ENCODE measurements around the gene INO80B. TPM values are rescaled to one million over a fixed set of nuclear protein-coding genes. Genes with fewer than 3 reads are reported as not detected.

Gene INO80B
- total RNA-seq, 1 donor from 2014 or later, result 26.6 TPM

DNA sequence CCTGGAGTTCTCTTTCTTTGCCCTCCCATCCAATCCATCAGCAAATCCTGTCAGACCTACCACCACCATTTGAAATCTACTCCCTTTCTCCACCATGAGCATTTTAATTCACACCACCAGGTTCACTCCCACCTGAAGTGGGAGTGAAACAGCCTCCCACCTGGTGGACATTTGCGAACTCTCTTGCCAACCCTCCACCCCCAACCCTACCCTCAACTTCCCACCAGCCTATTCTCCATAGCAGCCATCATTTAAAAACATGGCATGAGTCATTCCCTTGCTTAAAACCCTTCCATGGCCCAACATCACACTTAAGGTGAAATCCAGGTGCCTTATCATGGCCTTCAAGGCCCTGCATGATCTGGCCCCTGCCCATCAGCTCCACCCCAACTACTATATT is 16.6 kb upstream of the INO80B start:
- TF ChIP-seq, protein P1, sequence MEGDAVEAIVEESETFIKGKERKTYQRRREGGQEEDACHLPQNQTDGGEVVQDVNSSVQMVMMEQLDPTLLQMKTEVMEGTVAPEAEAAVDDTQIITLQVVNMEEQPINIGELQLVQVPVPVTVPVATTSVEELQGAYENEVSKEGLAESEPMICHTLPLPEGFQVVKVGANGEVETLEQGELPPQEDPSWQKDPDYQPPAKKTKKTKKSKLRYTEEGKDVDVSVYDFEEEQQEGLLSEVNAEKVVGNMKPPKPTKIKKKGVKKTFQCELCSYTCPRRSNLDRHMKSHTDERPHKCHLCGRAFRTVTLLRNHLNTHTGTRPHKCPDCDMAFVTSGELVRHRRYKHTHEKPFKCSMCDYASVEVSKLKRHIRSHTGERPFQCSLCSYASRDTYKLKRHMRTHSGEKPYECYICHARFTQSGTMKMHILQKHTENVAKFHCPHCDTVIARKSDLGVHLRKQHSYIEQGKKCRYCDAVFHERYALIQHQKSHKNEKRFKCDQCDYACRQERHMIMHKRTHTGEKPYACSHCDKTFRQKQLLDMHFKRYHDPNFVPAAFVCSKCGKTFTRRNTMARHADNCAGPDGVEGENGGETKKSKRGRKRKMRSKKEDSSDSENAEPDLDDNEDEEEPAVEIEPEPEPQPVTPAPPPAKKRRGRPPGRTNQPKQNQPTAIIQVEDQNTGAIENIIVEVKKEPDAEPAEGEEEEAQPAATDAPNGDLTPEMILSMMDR (IDR thresholded peaks at IDR 0.05; ENCODE audit: insufficient read depth, low read length, severe bottlenecking), result no peak
- DNase-seq (ENCODE audit: low read depth) (no peak), FAIRE-seq (no peak)
- H3K36me3 ChIP-seq (ENCODE audit: control insufficient read depth, insufficient read depth, low read length), result peaks cover 2% of the 10 kb centered on the region
- no peak overlapping the region for H3K4me3 ChIP-seq (ENCODE audit: low read depth, low read length)
- no peaks in the 10 kb centered on the region for H3K27me3 ChIP-seq (ENCODE audit: control insufficient read depth, insufficient read depth, low read length)

DNA sequence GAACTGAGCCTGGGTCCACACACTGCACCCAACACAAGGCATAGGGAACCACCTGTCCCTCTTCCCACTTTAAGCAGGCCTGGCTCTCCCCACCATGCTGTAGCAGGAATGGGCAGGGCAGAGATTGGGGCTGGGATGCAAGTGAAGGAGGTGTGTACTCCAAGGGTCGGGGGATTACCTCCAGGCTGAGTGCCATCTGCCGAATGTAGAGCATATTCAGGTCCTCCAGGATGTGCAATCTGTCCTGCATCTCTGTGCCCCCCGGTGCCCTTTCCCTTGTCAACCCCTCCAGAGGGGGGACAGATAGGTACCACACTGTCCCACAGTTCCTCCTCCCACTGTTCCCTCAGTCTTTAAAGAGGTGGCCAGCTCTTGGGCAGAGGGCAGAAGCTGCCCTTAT is 15.5 kb upstream of the INO80B start:
- Histone ChIP-seq H3K4me3 (ENCODE audit: low read depth, low read length) (no peak overlapping the region), H3K36me3 (ENCODE audit: control insufficient read depth, insufficient read depth, low read length) (peaks cover 2% of the 10 kb centered on the region), H3K27me3 (ENCODE audit: control insufficient read depth, insufficient read depth, low read length) (no peaks in the 10 kb centered on the region)
- FAIRE-seq (no peak), DNase-seq (ENCODE audit: low read depth) (no peak)
- TF ChIP-seq, protein P1 (IDR thresholded peaks at IDR 0.05; ENCODE audit: insufficient read depth, low read length, severe bottlenecking), result no peak

DNA sequence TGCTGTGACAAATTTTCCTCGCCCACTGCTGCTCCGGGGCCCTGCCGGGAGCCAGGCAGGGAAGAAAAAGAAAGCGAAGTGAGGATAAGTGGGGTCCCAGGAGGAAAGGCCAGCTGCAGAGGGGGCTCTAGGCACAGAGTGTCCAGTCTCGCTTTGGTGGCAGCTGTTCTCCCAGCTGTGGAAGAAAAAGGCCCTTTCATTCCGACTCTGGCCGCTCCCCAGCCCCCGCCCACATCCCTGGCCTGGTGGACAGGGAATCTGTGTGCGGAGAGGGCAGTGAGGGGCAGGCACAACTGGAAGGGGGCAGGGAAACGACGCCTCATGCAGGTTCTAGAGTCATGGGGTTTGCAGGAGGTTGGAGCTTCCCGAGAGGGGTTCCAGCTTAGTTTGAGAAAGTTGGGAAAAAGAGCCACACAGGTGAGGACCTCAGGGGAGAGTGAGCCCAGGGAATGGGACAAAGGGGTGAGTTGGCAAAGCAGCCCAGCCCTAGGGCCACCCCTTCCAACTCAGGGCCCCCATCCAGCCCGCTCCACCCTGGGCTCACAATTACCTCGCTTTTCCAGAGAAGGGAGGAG is 15.0 kb upstream of the INO80B start:
- Histone ChIP-seq H3K36me3 (ENCODE audit: control insufficient read depth, insufficient read depth, low read length) (peaks cover 2% of the 10 kb centered on the region), H3K4me3 (ENCODE audit: low read depth, low read length) (peak overlapping the region; percentile 64), H3K27me3 (ENCODE audit: control insufficient read depth, insufficient read depth, low read length) (no peaks in the 10 kb centered on the region)
- DNase-seq (ENCODE audit: low read depth) (no peak), FAIRE-seq (no peak)
- TF ChIP-seq, protein P1 (IDR thresholded peaks at IDR 0.05; ENCODE audit: insufficient read depth, low read length, severe bottlenecking), result no peak

DNA sequence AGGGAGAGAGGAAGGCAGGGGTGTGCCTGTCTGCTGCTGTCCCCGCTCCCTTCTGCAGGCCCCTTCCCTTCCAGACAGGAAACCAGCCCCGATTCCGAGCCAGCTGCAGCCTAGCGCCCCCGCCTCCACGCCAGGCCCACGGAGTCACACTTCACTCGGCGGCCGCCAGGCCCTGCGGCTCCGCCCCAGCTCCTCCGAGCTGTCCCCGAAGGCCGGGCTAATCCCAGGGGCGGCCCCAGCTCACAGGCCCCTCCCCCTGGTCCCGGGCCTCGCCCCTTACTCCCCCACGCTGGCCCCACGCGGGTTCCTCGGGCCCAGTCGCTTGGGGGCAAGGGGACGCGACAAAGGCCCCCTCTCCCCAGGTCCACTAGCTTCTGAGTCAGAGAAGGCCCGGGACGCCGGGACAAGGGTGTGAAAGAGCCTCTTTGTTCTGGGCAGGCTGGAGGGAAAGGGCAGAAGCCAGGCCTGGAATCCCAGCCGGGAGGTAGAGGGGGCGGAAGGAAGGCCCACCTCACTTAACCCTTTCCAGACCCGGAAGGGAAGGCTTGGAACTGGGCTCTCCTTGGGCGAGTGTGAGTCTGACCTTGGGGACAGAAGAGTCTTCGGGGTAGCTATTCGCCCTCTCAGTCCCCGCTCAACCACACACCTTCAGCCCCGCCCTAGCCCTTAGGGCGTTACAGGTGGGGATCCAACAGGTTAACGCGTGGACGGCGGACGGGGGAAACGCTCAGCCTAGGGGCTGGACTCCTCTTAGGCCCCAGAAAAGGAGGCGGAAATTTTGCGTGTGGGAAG is 14.3 kb upstream of the INO80B start:
- H3K36me3 ChIP-seq (ENCODE audit: control insufficient read depth, insufficient read depth, low read length), result peaks cover 2% of the 10 kb centered on the region
- no peak for FAIRE-seq
- peak; percentile 55 for DNase-seq (ENCODE audit: low read depth)
- peak overlapping the region; percentile 64 for H3K4me3 ChIP-seq (ENCODE audit: low read depth, low read length)
- TF ChIP-seq, protein P1 (IDR thresholded peaks at IDR 0.05; ENCODE audit: insufficient read depth, low read length, severe bottlenecking), result peak; percentile 31
- H3K27me3 ChIP-seq (ENCODE audit: control insufficient read depth, insufficient read depth, low read length), result no peaks in the 10 kb centered on the region

DNA sequence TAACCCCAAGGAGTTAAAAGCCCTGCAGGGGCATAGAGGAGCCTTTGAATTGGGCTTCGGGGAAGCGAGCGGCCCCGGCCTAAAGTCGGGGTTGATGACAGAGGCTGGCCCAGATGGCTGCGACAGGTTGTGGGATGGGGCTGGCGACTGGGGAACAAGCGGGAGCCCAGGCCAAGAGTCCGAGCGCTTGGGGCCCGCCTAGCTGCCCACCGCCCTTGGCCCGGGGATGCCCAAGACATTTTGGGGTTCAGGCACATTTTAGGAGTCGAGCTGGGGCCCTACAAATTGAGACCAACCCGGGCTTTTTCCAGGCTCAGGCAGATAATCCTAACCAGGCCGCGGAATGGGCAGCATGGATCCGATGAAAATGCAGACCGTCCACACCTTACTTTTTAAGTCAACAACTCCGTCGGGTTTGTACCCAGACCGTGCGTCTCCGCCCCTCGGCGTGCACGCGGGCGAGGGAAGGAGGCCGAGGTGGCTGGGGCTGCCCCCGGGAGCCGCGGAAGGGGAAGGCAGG is 13.7 kb upstream of the INO80B start:
- FAIRE-seq (no peak), DNase-seq (ENCODE audit: low read depth) (no peak)
- peaks cover under 1% of the 10 kb centered on the region for H3K36me3 ChIP-seq (ENCODE audit: control insufficient read depth, insufficient read depth, low read length)
- no peaks in the 10 kb centered on the region for H3K27me3 ChIP-seq (ENCODE audit: control insufficient read depth, insufficient read depth, low read length)
- TF ChIP-seq, protein P1 (IDR thresholded peaks at IDR 0.05; ENCODE audit: insufficient read depth, low read length, severe bottlenecking), result no peak
- peak overlapping the region; percentile 64 for H3K4me3 ChIP-seq (ENCODE audit: low read depth, low read length)
